HG03097 (cell line): Measurements from ENCODE around the gene FOXP4.

ENCODE experiments used
- ATAC-seq: cut with Tn5 transposase; IDR thresholded peaks from one replicate; pipeline ENCODE4 v1.9.1; 2021; ENCODE audit not compliant: unreplicated experiment, low FRiP score

The FOXP4 gene

GRCh38 chr6:41641352-41641925 lies 95.3 kb downstream of the FOXP4 start:
- ATAC-seq: no peak

DNA sequence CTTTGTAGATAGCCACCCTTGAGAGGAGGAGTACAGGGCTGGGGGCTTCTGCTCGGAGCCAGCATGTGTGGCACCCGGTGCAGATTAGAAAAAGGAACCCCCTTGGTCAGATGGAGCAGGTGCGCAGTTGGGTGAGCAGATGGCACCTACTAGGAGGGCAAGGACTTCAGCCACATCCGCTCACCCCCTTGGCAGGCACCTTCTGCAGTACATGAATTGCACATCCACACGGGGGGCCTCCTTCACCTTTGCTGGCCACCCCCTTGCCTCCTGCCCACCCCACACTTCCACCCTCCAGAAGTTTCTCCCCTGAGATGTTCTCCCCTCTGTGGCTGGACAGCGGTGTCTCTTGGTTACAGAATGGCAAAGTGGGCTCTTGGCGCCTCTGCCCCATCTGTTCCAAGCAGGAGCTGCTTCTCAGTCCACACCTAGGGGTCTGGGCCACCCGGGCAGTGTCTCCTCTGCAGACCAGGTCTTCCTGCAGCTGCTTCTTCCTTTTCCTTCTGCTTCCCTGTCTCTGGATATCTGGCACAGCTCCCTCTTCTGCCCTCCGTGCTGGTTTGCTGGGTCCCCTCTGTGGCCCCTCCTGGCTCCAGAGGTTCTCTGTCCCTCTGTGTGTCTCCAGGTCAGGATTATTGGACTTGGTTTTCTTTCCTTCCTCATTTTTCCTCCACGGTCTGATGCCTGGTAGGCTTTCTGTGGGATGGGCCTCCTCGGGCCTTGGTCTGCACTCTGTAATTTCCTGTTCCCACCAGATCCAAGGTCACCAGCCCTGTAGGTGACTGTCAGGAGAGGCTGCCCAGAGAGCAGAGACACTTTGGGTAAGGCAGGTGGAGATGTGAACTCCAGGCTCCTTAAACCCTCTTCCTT lies 96.1 kb downstream of the FOXP4 start:
- no peak for ATAC-seq

GRCh38 chr6:41642960-41643898 lies 97.0 kb downstream of the FOXP4 start:
- ATAC-seq: no peak

DNA sequence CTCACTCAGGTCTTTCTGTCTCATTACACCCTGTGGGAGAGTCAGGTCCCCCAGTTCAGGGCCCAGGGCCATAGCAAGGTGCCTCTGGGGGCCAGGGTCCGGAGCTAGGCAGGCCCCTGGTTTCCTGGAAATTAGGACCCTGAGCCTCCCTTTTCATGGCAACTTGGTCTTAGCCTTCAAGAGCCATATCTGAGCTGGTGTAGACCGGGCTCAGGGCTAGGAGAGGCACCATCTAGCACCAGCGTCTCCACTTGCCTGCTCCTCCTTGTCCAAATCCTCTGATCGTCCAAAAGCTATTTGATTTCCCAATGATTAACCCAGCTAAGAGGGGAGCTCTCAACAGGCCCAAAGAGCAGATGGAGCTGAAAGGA lies 97.7 kb downstream of the FOXP4 start:
- ATAC-seq: no peak

DNA sequence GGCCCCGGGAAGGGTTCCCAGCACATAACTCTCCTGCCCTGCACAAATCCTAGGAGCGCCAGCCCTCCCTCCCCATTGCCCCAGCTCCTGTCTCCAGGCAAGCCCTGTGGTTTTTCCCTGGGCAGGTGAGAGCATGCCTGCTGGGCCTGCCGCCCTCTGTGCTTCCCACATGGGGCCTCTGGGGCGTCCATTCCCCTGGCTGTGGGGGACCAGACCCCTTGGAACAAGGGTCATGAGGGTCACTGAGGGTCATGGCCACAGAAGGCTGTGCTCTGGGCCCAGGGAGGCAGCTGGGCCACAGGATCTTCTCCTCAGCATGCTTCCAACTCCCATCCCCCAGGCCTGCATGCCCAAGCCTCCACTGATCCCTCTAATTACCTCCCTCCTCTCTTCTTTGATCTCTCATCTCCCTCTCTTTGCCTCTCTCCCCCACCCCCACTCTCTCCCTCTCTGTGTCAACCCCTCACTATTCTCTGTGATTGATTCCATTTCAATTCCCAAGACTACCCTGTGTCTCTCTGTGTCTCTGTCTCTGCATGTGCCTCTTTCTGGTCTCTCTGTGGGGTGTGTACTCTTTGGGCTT lies 98.2 kb downstream of the FOXP4 start:
- ATAC-seq: no peak

DNA sequence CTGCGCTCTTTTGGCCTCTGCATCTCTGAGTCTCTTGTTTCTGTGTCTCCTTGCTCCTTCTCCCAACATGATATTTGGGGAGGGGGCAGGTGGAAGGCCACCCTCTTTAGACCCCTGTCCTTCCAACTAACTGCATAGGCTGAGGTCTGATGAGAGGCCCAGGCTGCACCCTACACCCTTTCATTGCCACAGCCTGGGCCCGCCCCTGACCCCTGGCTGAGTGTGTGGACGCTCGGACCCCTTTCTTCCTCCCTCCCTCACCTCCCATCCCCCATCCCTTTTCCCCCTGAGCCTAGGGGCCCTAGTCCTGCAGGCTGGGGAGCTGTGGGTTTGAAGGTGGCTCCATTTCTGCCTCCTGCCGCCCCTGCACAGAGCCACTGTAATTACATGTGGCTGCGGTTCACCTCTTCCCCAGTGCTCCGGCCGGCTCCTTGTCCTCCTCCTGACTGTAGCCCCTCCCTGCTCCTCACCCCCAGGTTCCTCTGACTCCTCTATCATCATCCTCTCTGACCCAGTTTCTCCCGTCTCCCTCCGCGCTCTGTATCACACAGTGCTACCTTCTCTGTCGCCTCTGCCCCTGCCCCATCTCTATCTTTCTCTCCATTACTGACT lies 98.9 kb downstream of the FOXP4 start:
- ATAC-seq: no peak

DNA sequence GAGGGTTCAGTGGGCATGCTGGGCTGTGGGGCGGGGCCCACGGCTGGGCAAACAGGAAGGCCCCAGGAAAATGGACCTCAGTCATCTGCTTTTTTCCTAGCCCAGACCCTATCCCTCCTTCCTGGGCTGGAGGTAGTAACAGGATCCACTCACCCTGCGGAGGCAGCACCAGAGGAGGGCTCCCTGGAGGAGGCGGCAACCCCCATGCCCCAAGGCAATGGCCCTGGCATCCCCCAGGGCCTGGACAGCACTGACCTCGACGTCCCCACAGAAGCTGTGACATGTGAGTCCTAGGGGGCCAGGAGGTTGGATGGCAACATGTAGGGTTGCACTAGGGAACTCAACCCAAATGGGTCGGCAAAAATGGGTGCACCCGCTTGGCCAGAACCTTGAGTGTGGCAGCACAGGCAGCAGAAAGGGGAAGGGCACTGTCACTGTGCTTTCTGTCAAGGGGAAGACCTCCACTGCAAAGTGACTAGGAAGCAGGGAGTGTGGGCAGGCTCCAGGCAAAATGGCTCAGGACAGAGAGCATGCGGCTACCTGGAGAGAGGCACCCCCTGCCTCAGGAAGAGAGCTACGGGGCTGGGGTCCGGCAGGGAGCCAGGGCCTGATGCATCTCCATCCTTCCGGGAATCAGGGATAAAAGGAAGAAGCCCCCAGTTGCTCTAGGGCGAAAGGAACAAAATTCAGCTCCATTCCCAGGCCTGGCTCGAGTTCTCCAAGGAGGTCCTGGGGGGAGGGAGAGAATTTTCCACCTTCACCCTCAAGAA lies 100.0 kb downstream of the FOXP4 start:
- no peak for ATAC-seq

GRCh38 chr6:41647061-41647511 lies 100.9 kb downstream of the FOXP4 start:
- no peak for ATAC-seq

DNA sequence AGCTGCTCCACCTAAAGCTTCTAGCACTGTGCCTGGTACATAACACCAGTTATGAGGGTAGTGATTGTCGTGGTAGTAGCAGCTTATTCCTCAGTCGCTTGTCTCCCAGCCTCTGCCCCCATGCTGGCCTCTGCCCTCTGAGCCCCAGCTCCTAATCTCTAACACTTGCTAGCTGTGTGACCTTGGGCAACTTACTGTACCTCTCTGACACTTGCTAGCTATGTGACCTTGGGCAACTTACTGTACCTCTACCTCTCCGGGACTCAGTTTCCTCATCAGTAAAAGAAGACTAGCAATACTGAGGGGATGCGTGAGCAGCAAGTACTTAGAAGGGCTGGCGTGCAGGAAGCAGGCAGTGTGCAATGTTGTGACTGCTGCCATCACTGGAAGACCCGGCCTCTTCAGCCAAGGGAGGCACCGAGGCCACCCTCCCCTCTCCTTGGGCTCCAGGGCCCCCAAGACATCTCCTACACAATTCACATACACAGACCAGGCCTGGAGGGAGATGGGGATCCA lies 101.9 kb downstream of the FOXP4 start:
- ATAC-seq: no peak

- no peak for ATAC-seq
These were observed 102.7 kb downstream of the FOXP4 start for GRCh38 chr6:41648921-41649320.

DNA sequence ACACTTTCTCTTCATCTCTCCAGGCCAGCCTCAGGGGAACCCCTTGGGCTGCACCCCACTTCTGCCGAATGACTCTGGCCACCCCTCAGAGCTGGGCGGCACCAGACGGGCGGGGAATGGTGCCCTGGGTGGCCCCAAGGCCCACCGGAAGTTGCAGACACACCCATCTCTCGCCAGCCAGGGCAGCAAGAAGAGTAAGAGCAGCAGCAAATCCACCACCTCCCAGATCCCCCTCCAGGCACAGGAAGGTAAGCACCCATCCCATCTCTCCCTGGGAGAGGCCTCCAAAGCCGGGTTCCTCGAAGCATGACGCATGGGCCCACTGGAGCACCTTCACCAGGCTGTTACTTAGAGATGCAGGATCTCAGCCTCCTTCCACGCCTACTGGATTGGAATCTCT lies 103.4 kb downstream of the FOXP4 start:
- ATAC-seq: no peak

- ATAC-seq: no peak
These were observed 103.9 kb downstream of the FOXP4 start for GRCh38 chr6:41650120-41650519.

DNA sequence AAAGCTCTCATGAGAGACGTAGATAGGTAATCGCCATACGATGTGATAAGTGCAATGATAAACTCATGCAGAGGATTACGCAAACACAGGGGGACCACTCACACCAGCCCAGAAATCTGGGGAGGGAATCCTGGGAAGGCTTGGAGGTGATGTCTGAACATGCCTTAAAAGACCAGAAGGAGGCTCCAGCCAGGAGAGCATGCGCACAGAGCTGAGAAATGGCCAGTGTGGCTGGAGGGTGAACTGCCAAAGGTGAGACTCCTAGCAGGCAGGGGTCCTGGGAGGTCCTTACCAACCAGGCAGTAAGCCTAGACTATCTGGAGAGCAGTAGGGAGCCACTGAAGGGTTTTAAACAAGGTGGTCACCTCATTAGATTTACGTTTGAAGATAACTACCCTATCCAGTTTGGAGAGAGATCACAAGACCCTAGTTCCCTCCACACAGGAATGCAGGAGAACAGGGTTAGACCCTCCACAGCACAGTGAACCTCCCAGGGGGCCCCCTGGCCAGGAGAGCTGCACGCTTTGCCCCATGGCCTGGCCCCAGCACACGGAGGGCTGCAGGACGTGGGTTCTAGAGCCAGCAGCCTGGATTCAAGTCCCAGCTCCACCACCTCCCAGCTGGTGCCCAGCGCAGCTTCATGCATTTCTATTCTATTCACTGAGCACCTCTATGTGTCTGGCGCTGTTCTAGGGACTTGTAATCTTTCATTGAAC lies 105.2 kb downstream of the FOXP4 start:
- no peak for ATAC-seq
